Neural cell (in vitro differentiated cells): ENCODE data around the gene KCNK15. TPM values are rescaled to one million over a fixed set of nuclear protein-coding genes. Genes with fewer than 3 reads are reported as not detected.

ENCODE experiments used
- H2AFZ ChIP-seq: fragments of 200-600, 300-800 bp; sonication (generic), shearing (Covaris generic); 2 replicates; pipeline ENCODE4 v1.6.0; 2014; ENCODE audit warnings: low read depth, mild to moderate bottlenecking, antibody characterized with exemption, low read length, moderate library complexity
- H3F3A ChIP-seq: fragments of 200-600 bp; shearing (Covaris generic); 2 replicates; pipeline ENCODE4 v1.6.1; 2016; ENCODE audit warnings: mild to moderate bottlenecking, moderate library complexity, mixed read lengths, antibody characterized with exemption, low read length; ENCODE audit not compliant: insufficient read depth, poor library complexity, severe bottlenecking
- H3K27ac ChIP-seq: fragments of 200-600, 300-800 bp; sonication (generic), shearing (Covaris generic); 2 replicates; pipeline ENCODE4 v1.5.1; 2014; ENCODE audit warnings: mild to moderate bottlenecking, low read length, moderate library complexity
- H3K27me3 ChIP-seq: fragments of 300-800, 200-600 bp; sonication (generic), shearing (Covaris generic); 2 replicates; pipeline ENCODE4 v1.6.0; 2014; ENCODE audit warnings: mild to moderate bottlenecking, low read depth, low read length, moderate library complexity; ENCODE audit not compliant: insufficient read depth
- H3K36me3 ChIP-seq: fragments of 300-800, 200-600 bp; sonication (generic), shearing (Covaris generic); 2 replicates; pipeline ENCODE4 v1.5.1; 2014; ENCODE audit warnings: mild to moderate bottlenecking, antibody characterized with exemption, low read length, moderate library complexity; ENCODE audit not compliant: insufficient read depth
- H3K4me2 ChIP-seq: fragments of 300-800, 200-600 bp; sonication (generic), shearing (Covaris generic); 2 replicates; pipeline ENCODE4 v1.6.0; 2014; ENCODE audit warnings: mild to moderate bottlenecking, low read length
- H3K4me3 ChIP-seq: fragments of 300-800, 200-600 bp; sonication (generic), shearing (Covaris generic); 2 replicates; pipeline ENCODE4 v1.5.1; 2014; ENCODE audit warnings: mild to moderate bottlenecking, low read length, moderate library complexity
- H3K79me2 ChIP-seq: fragments of 200-600 bp; shearing (Covaris generic); replicated peaks from 2 replicates; pipeline ENCODE4 v1.6.0; 2014; ENCODE audit warnings: mild to moderate bottlenecking, low read length, moderate library complexity; ENCODE audit not compliant: insufficient read depth
- H3K9ac ChIP-seq: fragments of 300-800, 200-600 bp; sonication (generic), shearing (Covaris generic); 2 replicates; pipeline ENCODE4 v1.6.1; 2016; ENCODE audit warnings: mild to moderate bottlenecking, low read length, mixed read lengths
- H3K9me2 ChIP-seq: fragments of 200-600 bp; shearing (Covaris generic); 2 replicates; pipeline ENCODE4 v1.6.1; 2016; ENCODE audit warnings: mild to moderate bottlenecking, low read length, mixed read lengths; ENCODE audit not compliant: insufficient read depth
- H3K9me3 ChIP-seq: fragments of 200-600, 300-800 bp; sonication (generic), shearing (Covaris generic); 2 replicates; pipeline ENCODE4 v1.6.1; 2016; ENCODE audit warnings: mild to moderate bottlenecking, mixed run types, low read length, moderate library complexity, mixed read lengths
- H4K20me1 ChIP-seq: fragments of 200-600 bp; shearing (Covaris generic); 2 replicates; pipeline ENCODE4 v1.6.1; 2016; ENCODE audit warnings: mild to moderate bottlenecking, mixed run types; ENCODE audit not compliant: insufficient read depth
- EP300 ChIP-seq: fragments of 450-650 bp; conservative IDR thresholded peaks from 2 replicates; pipeline ENCODE4 v1.6.1; 2014; ENCODE audit warnings: antibody characterized with exemption, mild to moderate bottlenecking, moderate library complexity; ENCODE audit not compliant: poor library complexity, severe bottlenecking
- EZH2 ChIP-seq: fragments of 200-600, 300-800 bp; shearing (Covaris generic), sonication (generic); IDR thresholded peaks from 2 replicates; pipeline ENCODE4 v1.6.1; 2014; ENCODE audit warnings: antibody characterized with exemption, low read length, borderline replicate concordance, mild to moderate bottlenecking; ENCODE audit not compliant: insufficient read depth, poor library complexity, severe bottlenecking
- MXI1 ChIP-seq: fragments of 450-650 bp; conservative IDR thresholded peaks from 2 replicates; pipeline ENCODE4 v1.6.1; 2014; ENCODE audit warnings: antibody characterized with exemption, mild to moderate bottlenecking; ENCODE audit not compliant: poor library complexity, severe bottlenecking
- POLR2AphosphoS5 ChIP-seq: IDR thresholded peaks from 2 replicates; pipeline ENCODE4 v1.6.1; 2012
- RAD21 ChIP-seq: fragments of 450-650 bp; conservative IDR thresholded peaks from 2 replicates; pipeline ENCODE4 v1.6.1; 2014; ENCODE audit warnings: antibody characterized with exemption, mild to moderate bottlenecking, moderate library complexity
- SMC3 ChIP-seq: fragments of 450-650 bp; conservative IDR thresholded peaks from 2 replicates; pipeline ENCODE4 v1.6.1; 2014; ENCODE audit warnings: antibody characterized with exemption, mild to moderate bottlenecking, moderate library complexity; ENCODE audit not compliant: poor library complexity
- TAF1 ChIP-seq: IDR thresholded peaks from 2 replicates; pipeline ENCODE4 v1.6.1; 2012; ENCODE audit warnings: low read depth
- polyA plus RNA-seq: library from polyadenylated mRNA; depleted of rRNA; stranded (reverse); fragments of >200 nt; gene quantifications from 2 replicates; pipeline ENCODE4 v1.2.3, GENCODE V29; 2014
- TF ChIP-seq, protein P1 (sequence below): fragments of 450-650 bp; IDR thresholded peaks from 2 replicates; pipeline ENCODE4 v1.5.1; 2014; ENCODE audit warnings: antibody characterized with exemption, mild to moderate bottlenecking, moderate library complexity; ENCODE audit not compliant: poor library complexity, severe bottlenecking
- TF ChIP-seq, protein P2 (sequence below): IDR thresholded peaks from 2 replicates; pipeline ENCODE4 v1.6.1; 2012; ENCODE audit warnings: borderline replicate concordance

Gene KCNK15
- polyA plus RNA-seq, 1 donor from 2014 or later = not detected

DNA sequence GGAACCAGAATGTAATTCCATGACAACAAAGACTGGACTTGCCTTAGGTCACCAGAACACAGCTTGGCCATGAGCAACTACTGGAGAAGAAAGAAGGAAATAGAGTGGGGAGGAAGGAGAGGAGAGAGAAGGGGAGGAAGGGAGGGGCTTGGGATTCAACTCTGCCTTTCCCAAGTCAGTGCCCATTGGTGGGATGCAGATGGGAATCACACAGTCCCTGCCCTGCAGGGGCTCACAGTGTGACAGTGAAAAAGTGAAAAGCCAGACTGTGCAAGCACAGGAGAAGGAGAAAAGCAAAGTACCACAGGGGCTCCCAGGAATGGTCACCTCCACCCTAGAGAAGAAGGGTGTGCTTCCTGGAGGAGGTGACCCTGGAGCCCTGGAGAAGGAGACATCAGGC lies 50.6 kb downstream of the KCNK15 start:
- H3K4me2 ChIP-seq = peak overlapping the region; percentile 30
- TF ChIP-seq MXI1 (no peak), EZH2 (no peak), POLR2AphosphoS5 (no peak)
- TF ChIP-seq, protein P1, sequence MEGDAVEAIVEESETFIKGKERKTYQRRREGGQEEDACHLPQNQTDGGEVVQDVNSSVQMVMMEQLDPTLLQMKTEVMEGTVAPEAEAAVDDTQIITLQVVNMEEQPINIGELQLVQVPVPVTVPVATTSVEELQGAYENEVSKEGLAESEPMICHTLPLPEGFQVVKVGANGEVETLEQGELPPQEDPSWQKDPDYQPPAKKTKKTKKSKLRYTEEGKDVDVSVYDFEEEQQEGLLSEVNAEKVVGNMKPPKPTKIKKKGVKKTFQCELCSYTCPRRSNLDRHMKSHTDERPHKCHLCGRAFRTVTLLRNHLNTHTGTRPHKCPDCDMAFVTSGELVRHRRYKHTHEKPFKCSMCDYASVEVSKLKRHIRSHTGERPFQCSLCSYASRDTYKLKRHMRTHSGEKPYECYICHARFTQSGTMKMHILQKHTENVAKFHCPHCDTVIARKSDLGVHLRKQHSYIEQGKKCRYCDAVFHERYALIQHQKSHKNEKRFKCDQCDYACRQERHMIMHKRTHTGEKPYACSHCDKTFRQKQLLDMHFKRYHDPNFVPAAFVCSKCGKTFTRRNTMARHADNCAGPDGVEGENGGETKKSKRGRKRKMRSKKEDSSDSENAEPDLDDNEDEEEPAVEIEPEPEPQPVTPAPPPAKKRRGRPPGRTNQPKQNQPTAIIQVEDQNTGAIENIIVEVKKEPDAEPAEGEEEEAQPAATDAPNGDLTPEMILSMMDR = no peak
- TF ChIP-seq, protein P2, sequence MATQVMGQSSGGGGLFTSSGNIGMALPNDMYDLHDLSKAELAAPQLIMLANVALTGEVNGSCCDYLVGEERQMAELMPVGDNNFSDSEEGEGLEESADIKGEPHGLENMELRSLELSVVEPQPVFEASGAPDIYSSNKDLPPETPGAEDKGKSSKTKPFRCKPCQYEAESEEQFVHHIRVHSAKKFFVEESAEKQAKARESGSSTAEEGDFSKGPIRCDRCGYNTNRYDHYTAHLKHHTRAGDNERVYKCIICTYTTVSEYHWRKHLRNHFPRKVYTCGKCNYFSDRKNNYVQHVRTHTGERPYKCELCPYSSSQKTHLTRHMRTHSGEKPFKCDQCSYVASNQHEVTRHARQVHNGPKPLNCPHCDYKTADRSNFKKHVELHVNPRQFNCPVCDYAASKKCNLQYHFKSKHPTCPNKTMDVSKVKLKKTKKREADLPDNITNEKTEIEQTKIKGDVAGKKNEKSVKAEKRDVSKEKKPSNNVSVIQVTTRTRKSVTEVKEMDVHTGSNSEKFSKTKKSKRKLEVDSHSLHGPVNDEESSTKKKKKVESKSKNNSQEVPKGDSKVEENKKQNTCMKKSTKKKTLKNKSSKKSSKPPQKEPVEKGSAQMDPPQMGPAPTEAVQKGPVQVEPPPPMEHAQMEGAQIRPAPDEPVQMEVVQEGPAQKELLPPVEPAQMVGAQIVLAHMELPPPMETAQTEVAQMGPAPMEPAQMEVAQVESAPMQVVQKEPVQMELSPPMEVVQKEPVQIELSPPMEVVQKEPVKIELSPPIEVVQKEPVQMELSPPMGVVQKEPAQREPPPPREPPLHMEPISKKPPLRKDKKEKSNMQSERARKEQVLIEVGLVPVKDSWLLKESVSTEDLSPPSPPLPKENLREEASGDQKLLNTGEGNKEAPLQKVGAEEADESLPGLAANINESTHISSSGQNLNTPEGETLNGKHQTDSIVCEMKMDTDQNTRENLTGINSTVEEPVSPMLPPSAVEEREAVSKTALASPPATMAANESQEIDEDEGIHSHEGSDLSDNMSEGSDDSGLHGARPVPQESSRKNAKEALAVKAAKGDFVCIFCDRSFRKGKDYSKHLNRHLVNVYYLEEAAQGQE = no peak

DNA sequence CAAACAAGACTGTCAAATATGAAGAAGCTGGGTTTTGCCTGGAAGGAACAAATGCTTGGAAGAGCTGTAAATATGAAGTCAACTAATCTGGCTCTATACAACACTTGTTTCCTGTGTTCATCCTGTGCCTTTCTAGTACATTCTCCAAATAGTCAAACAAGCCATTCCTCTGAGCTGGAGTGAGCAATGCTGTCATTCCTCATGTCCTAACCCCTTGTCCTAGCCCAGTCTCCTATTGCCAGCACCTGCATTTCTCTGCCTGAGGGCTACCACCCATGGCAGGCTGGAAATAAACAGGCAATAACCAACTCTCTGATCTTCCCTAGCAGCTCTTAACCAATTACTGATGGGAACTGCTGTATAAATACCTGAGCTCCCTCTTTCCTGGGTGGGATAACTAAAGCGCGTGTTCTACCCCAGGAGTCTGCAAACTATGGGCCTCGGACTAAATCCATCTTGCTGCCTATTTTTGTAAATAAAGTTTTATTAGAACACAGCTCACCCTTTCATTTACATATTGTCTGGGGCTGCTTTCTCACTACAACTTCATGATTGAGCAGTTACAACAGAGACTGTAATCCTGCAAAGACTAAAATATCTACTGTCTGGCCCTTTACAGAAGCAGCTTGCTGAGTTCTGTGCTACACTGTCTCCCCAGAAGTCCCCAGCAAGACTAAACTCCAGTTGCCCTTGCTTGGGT lies 51.2 kb downstream of the KCNK15 start:
- H3K9me3 ChIP-seq = no peaks in the 10 kb centered on the region
- H3K27ac ChIP-seq = no peak overlapping the region
- no peak overlapping the region for H2AFZ ChIP-seq
- TF ChIP-seq, protein P1 = no peak
- TF ChIP-seq SMC3 (no peak), TAF1 (no peak), POLR2AphosphoS5 (no peak), MXI1 (no peak), RAD21 (no peak), EP300 (no peak), EZH2 (no peak)
- TF ChIP-seq, protein P2 = no peak
- H3F3A ChIP-seq = no peaks in the 10 kb centered on the region
- H3K27me3 ChIP-seq = no peaks in the 10 kb centered on the region
- H3K9me2 ChIP-seq = no peaks in the 10 kb centered on the region
- no peak overlapping the region for H3K4me3 ChIP-seq
- H3K9ac ChIP-seq = no peak overlapping the region
- no peaks in the 10 kb centered on the region for H4K20me1 ChIP-seq
- H3K79me2 ChIP-seq = no peaks in the 10 kb centered on the region
- no peak overlapping the region for H3K4me2 ChIP-seq
- no peaks in the 10 kb centered on the region for H3K36me3 ChIP-seq

More for the DNA sequence above, 50.6 kb downstream of the KCNK15 start:
- Histone ChIP-seq H2AFZ (no peak overlapping the region), H3K9me2 (no peaks in the 10 kb centered on the region), H3K4me3 (peak overlapping the region; percentile 21), H3K27ac (peak overlapping the region; percentile 16), H3K27me3 (no peaks in the 10 kb centered on the region), H3F3A (no peaks in the 10 kb centered on the region), H3K9me3 (no peaks in the 10 kb centered on the region), H3K79me2 (no peaks in the 10 kb centered on the region), H3K36me3 (no peaks in the 10 kb centered on the region), H3K9ac (peak overlapping the region; percentile 26), H4K20me1 (no peaks in the 10 kb centered on the region)
